GM12892 (cell line): ENCODE data around the gene TAL1.

Experiments
- POLR2A ChIP-seq: IDR thresholded peaks from 2 replicates; pipeline ENCODE4 v1.6.1; 2011; ENCODE audit warnings: low read depth, low read length, control low read depth
- POLR2AphosphoS5 ChIP-seq: IDR thresholded peaks from 2 replicates; pipeline ENCODE4 v1.6.1; 2011; ENCODE audit warnings: low read depth, low read length, control low read depth
- TAF1 ChIP-seq: IDR thresholded peaks from 2 replicates; pipeline ENCODE4 v1.6.1; 2011; ENCODE audit warnings: low read depth, mild to moderate bottlenecking, control low read depth, low read length, borderline replicate concordance

GRCh38 chr1:47198214-47198613 is 33.8 kb downstream of the TAL1 start:
- TF ChIP-seq POLR2A (no peak), POLR2AphosphoS5 (no peak), TAF1 (no peak)
